Skeletal muscle cell (primary cell): ENCODE data around the gene CENPN.

Experiments used
- DNase-seq: peaks from one replicate; pipeline ENCODE4 v3.0.0-alpha.2; 2010; ENCODE audit warnings: low read depth
- H3K4me3 ChIP-seq: 2 replicates; pipeline ENCODE4 v1.5.1; 2011; ENCODE audit warnings: low read depth, mild to moderate bottlenecking, control low read depth, low read length, moderate library complexity

The CENPN gene

GRCh38 chr16:81012974-81013373, 6.0 kb downstream of the CENPN start:
- DNase-seq: no peak
- H3K4me3 ChIP-seq: no peak overlapping the region

- no peak overlapping the region for H3K4me3 ChIP-seq
- DNase-seq: no peak
Observed at GRCh38 chr16:81014672-81015071, 7.7 kb downstream of the CENPN start.

- DNase-seq: no peak
- no peak overlapping the region for H3K4me3 ChIP-seq
Observed at GRCh38 chr16:81018496-81018895, 11.5 kb downstream of the CENPN start.

- DNase-seq: no peak
- H3K4me3 ChIP-seq: no peak overlapping the region
Observed at GRCh38 chr16:81026429-81026828, 19.4 kb downstream of the CENPN start.

DNA sequence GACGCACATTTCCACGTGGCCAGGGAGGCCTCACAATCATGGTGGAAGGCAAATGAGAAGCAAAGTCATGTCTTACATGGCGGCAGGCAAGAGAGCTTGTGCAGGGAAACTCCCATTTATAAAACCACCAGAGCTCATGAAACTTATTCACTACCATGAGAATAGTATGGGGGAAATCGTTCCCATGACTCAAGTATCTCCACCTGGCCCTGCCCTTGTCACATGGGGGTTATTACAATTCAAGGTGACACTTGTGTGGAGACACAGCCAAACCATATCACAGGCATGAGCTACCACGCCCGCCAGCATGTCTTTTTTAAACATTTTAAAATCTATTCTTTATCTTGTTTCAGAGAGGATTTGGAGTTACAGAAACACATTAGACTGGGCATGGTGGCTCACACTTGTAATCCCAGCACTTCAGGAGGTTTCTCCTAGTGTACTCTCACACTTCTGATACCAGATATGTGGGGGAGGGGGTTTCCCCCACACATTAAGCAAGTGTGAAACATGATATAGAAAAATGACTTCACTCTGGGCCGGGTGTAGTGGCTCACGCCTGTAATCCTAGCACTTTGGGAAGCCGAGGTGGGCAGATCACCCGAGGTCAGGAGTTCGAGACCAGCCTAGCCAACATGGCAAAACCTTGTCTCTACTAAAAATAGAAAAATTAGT, 23.1 kb downstream of the CENPN start:
- no peak for DNase-seq
- no peak overlapping the region for H3K4me3 ChIP-seq

DNA sequence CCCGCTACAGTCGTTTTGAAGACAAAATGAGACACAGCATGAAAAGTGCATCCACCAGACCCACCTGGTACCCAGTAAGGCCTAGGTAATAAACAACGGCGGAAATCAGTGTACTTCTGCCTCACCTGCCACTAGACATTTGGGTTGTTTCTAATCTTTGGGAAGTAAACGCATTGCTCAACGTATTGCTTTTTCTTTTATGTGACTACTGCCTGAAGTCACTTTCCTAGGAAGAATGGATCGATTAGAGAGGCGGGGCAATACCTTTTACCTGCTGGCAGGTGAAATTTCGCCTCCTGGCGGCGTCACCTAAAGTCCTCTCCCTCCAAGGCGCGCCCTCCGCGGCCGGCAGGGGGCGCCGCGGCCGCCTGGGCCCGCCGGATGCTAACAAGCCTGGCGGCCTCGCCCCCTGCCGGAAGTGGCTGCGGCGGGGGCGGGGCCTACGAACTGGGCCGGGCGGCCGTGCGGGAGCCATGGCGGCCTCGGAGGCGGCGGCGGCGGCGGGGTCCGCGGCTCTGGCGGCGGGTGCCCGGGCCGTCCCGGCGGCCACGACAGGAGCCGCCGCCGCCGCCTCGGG, 28.5 kb downstream of the CENPN start, which contains the start of gene ATMIN:
ATMIN (plus strand) TSS at position 445 of the 577 bp plus-strand sequence; CDS start at position 474, 29 bp downstream.
- peak; percentile 36 for DNase-seq
- peak within 1 kb of the TSS; percentile 76 for H3K4me3 ChIP-seq

DNA sequence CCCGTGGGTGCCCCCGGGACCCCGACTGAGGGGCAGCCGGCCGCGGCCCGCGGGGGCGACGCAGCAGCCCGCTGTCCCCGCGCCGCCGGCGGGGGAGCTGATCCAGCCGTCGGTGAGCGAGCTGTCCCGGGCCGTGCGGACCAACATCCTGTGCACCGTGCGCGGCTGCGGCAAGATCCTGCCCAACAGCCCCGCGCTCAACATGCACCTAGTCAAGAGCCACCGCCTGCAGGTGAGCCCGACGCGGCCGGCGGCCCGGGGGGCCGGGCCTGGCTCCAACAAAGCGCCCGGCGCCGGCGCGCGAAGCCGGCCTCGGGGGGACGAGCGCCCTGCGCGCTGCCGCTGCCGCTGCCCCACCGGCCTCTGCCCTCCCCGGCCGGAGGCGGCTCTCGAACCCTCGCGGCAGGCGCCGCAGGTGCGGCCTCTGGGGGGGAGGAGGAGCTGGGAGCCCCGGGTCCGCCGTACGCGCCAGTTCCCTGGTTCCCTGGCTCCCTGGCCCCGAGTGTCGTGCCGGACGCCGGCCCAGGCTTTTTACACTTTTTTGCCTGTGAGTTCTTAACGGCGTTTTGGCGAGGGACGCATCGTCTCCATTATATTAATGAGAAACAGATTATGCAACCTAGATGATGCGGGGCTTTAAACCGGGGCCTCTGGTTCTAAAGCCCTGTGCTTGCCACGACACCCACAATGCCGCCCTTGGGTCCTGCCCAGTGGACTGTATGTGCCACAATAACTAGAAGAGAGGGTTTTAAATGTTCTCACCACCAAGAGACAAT, 29.1 kb downstream of the CENPN start:
- no peak for DNase-seq
- H3K4me3 ChIP-seq: peak overlapping the region; percentile 76

DNA sequence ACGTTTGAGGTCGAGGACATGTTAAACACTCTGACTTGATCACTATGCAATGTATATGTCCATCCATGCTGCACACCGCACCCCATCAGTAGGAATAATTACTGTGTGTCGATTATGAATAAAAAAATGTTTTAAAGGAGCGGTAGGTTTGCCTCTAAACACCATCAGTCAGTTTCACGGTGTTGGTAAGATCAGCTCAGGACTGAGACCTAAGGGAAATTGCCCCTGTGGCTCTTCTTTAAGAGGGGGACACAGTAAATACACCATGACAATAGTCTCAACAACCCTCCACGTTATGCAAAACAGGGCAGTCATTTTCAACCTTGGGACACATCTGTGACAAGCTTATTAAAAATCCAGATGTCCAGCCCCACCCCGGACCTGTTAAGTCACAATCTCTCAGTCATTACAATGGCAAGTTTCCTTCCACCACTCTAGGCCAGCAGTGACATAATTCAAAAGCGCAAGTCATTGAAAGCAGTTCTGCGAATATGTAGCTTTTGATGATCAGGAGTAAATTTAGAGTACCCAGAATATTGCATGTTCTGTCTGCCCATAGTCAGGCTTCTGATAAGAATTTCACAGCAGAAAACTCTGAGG, 29.8 kb downstream of the CENPN start:
- peak overlapping the region; percentile 76 for H3K4me3 ChIP-seq
- no peak for DNase-seq

DNA sequence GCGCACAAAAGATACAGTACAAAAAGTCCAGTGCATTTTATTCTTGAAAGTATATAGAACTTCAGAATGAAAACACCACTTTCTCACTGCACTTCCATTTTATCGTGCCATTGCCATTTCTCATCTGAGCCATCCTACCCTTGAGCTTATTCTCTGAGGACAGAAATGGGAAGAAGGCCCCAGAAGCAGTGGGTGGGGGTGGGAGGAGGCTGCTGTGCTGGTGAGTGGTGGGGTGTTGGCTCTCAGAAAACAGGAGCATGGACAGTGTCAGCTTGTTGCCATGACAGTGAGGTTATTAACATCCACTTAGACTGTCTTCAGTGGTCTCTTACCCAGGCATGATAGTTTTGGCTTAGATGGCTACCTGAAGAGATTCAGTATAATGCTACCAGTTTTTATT, 33.1 kb downstream of the CENPN start:
- H3K4me3 ChIP-seq: no peak overlapping the region
- DNase-seq: no peak

GRCh38 chr16:81040842-81041241, 33.8 kb downstream of the CENPN start:
- no peak for DNase-seq
- no peak overlapping the region for H3K4me3 ChIP-seq

DNA sequence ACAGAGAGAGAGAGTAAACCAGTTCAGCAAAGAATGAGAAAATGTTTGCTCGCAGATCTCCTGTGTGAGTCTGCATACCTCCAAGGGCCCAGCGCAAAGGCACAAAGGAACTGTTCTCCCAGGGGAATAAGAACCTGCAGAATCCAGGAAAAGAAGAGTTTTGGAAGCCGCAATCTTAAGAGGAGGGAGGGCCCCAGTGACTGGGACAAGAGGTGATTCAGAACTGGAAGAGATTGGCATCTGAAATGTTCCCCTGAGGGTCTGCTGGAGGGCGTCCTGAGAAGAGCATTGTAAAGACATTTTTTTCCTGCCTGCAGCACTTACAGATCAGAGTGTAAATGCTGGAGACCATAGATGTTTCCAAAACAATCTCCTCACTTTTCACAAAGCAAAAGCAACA, 34.7 kb downstream of the CENPN start:
- H3K4me3 ChIP-seq: no peak overlapping the region
- no peak for DNase-seq

GRCh38 chr16:81042821-81043220, 35.8 kb downstream of the CENPN start:
- no peak for DNase-seq
- no peak overlapping the region for H3K4me3 ChIP-seq

GRCh38 chr16:81053761-81054160, 46.7 kb downstream of the CENPN start:
- no peak overlapping the region for H3K4me3 ChIP-seq
- no peak for DNase-seq

GRCh38 chr16:81060576-81061306, 53.7 kb downstream of the CENPN start:
- H3K4me3 ChIP-seq: no peak overlapping the region
- no peak for DNase-seq

GRCh38 chr16:81061307-81061640, 54.3 kb downstream of the CENPN start:
- no peak overlapping the region for H3K4me3 ChIP-seq

DNA sequence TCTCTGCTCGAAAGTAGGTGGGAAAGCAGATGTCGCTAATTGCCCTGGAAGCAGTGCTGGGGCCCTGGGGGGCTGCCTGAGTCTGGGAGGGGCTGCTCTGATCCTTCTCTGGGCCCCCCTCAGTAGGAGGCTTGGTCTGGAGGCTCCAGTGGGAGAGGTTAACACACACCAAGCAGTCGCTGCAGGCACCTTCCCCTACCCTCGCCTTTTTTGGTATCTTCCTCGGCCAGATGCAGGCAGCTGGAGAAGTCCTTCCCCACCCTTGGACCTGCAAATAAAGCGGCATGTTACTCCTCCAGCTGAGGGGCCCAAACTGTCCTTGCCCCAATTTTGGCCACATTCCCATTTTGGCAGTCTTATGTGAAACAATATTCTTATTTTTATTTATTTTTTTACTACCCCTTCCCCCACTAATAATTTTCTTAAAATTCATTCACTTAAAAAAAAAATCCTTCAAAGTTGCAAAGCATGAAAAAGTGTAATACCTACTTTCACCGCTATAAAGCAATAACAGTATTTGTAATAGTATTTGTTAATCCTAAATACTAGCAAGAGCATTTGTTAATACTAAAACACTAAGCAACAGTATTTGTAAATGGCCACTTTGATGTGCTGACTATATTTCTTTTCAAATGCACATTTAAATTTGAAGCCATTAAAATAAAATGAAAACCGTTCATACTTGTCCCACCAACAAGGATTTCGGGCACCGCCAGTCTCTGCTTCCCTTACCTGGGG, 55.0 kb downstream of the CENPN start:
- no peak overlapping the region for H3K4me3 ChIP-seq
- no peak for DNase-seq

More at GRCh38 chr16:81061307-81061640, 54.3 kb downstream of the CENPN start:
- no peak for DNase-seq

GRCh38 chr16:81066681-81067080, 59.7 kb downstream of the CENPN start:
- H3K4me3 ChIP-seq: no peak overlapping the region
- no peak for DNase-seq

DNA sequence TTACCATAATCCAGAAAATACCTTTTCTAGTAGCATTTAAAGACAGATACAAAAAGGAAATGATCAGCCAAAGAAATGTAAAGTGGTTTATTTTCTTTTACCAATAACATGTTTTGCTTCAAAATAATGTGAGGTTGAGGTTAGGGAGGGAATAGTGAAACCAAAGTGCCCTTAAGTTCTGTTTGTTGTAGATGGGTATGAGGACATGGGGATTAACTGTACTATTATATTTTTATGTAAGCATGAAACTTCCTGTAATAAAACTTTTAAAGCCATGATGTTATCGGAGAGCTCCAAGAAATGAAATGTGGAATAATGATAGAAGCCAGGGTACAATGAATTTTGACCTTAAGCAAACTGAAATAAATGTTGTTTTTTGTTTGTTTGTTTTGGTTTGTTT, 60.2 kb downstream of the CENPN start:
- no peak for DNase-seq
- H3K4me3 ChIP-seq: no peak overlapping the region

GRCh38 chr16:81069063-81069462, 62.0 kb downstream of the CENPN start:
- DNase-seq: no peak
- no peak overlapping the region for H3K4me3 ChIP-seq
